ENCODE data around the gene SUN2.

DNA sequence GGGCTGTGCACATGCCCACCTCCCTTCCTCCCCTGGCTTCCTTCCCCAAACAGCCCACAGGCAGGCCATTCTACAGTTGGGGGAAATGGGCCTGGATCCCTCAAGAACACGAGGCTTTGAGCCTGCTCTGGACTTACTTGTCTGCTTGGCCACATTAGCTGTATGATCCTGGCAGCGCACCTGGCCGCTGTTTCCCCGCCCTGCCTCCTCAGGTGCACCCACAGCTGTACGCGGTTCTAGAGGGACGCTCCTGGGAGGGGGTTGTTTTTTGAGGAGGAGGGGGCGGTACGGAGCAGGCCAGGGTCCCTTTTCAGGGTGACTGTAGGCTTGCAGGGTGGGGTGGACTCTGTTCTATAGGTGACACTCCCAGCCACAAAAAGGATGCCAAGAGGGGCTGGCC is 11.5 kb upstream of the SUN2 start:
- TF ChIP-seq CTCF (IDR thresholded peaks at IDR 0.05), result no peak
- no peak for TF ChIP-seq POLR2A (IDR thresholded peaks at IDR 0.05)
- no peak for TF ChIP-seq POLR2AphosphoS5 (IDR thresholded peaks at IDR 0.05)
